Testis (tissue), 2 donors: ENCODE measurements around the gene KIF16B.

ENCODE experiments used
- POLR2A ChIP-seq: fragments of 450-650 bp; IDR thresholded peaks from one replicate; pipeline ENCODE4 v1.6.1; 2017; ENCODE audit warnings: antibody characterized with exemption, mild to moderate bottlenecking, moderate library complexity
- TF ChIP-seq, protein P1 (sequence below), 3 experiments: fragments of 450-650 bp in 2 of 3; fragments of 200-600 bp in 1 of 3; sonication (generic) in 1 of 3; IDR thresholded peaks; one replicate each; pipeline ENCODE4 v1.5.1; 2016 to 2019; ENCODE audit warnings: antibody characterized with exemption in 3 of 3, mild to moderate bottlenecking in 2 of 3, moderate library complexity in 1 of 3

DNA sequence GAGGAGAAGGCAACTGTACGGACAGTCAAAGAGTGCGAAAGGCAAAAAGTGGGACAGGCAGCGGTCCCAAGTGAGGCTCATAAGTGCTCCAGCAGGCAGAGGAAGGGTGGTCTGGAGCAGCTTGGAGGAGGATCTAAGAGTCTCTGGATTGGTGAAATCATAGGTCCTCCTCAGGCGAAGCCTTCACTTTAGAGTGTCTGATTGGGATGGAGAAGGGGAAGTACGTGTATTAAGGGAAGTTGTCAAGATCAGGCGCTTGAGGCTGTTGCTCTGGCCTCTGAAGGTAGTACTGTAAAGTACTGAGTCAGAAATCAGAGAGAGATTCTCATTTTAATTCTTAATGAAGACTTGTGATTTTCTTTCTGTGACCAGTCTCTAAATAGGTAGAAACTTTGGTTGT lies 185.6 kb downstream of the KIF16B start:
- TF ChIP-seq, protein P1, sequence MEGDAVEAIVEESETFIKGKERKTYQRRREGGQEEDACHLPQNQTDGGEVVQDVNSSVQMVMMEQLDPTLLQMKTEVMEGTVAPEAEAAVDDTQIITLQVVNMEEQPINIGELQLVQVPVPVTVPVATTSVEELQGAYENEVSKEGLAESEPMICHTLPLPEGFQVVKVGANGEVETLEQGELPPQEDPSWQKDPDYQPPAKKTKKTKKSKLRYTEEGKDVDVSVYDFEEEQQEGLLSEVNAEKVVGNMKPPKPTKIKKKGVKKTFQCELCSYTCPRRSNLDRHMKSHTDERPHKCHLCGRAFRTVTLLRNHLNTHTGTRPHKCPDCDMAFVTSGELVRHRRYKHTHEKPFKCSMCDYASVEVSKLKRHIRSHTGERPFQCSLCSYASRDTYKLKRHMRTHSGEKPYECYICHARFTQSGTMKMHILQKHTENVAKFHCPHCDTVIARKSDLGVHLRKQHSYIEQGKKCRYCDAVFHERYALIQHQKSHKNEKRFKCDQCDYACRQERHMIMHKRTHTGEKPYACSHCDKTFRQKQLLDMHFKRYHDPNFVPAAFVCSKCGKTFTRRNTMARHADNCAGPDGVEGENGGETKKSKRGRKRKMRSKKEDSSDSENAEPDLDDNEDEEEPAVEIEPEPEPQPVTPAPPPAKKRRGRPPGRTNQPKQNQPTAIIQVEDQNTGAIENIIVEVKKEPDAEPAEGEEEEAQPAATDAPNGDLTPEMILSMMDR (IDR thresholded peaks at IDR 0.05), result no peak
- TF ChIP-seq POLR2A, result no peak
